Esophagus muscularis mucosa (tissue), 4 donors: ENCODE measurements around the gene CYP11A1. TPM values are rescaled to one million over a fixed set of nuclear protein-coding genes. Genes with fewer than 3 reads are reported as not detected.

Experiments
- DNase-seq: peaks from one replicate; pipeline ENCODE4 v3.0.0-alpha.2; 2017; ENCODE audit errors: extremely low spot score
- H3K27ac ChIP-seq, 4 donors: fragments of 200-600 bp; sonication (generic); replicated peaks in 1 of 4; 1 replicate in 3 of 4; 2 replicates in 1 of 4; pipeline ENCODE4 v1.5.1; 2016 to 2019; ENCODE audit warnings: mild to moderate bottlenecking in 1 of 4
- H3K27me3 ChIP-seq, 4 donors: fragments of 200-600 bp; sonication (generic); one replicate each; pipeline versions ENCODE4 v1.5.1 to v1.6.0; 2016 to 2019
- H3K36me3 ChIP-seq, 4 donors: fragments of 200-600 bp; sonication (generic); one replicate each; pipeline ENCODE4 v1.5.1; 2016 to 2019
- H3K4me1 ChIP-seq, 4 donors: fragments of 200-600 bp; sonication (generic); one replicate each; pipeline ENCODE4 v1.5.1; 2016 to 2019
- H3K4me3 ChIP-seq, 4 donors: fragments of 200-600 bp; sonication (generic); 1 replicate in 2 of 4; 2 replicates in 2 of 4; pipeline ENCODE4 v1.5.1; 2016 to 2019; ENCODE audit warnings: mild to moderate bottlenecking in 4 of 4, moderate library complexity in 1 of 4
- H3K9me3 ChIP-seq, 4 donors: fragments of 200-600 bp; sonication (generic); 1 replicate in 3 of 4; 2 replicates in 1 of 4; pipeline ENCODE4 v1.5.1; 2016 to 2019
- EP300 ChIP-seq: sonication (generic); formaldehyde crosslinking; IDR thresholded peaks from one replicate; pipeline ENCODE4 v1.6.1; 2017; ENCODE audit warnings: antibody characterized with exemption
- POLR2A ChIP-seq: fragments of 450-650 bp; IDR thresholded peaks from one replicate; pipeline ENCODE4 v1.6.1; 2017; ENCODE audit warnings: antibody characterized with exemption, moderate library complexity, mild to moderate bottlenecking, low read depth
- POLR2AphosphoS5 ChIP-seq, 2 donors: sonication (generic); formaldehyde crosslinking; IDR thresholded peaks; one replicate each; pipeline ENCODE4 v1.6.1; 2017; ENCODE audit warnings: antibody characterized with exemption in 2 of 2
- WGBS: methylation state at CpG from one replicate; pipeline ENCODE4 v1.1.5; 2018; 5-methylcytosine and 5-hydroxymethylcytosine counted together
- intact Hi-C: fragments of 100-400 bp; cut with DNase I; formaldehyde crosslinking; loops from one replicate; pipeline ENCODE4 v1.15.1; 2023
- total RNA-seq, 4 donors: library from RNA; depleted of rRNA; stranded (reverse); fragments of >200 nt; gene quantifications; one replicate each; pipeline versions ENCODE4 v1.1.0 to v1.2.1, GENCODE V29; 2016
- TF ChIP-seq, protein P1 (sequence below), 3 experiments: fragments of 200-600 bp in 2 of 3; fragments of 450-650 bp in 1 of 3; sonication (generic) in 2 of 3; IDR thresholded peaks; one replicate each; pipeline ENCODE4 v1.5.1; 2017 to 2019; ENCODE audit warnings: antibody characterized with exemption in 3 of 3, mild to moderate bottlenecking in 2 of 3, moderate library complexity in 1 of 3

CYP11A1 gene
- total RNA-seq, 4 donors from 2014 or later: 1.7 to 2.5 (median 1.8) TPM

DNA sequence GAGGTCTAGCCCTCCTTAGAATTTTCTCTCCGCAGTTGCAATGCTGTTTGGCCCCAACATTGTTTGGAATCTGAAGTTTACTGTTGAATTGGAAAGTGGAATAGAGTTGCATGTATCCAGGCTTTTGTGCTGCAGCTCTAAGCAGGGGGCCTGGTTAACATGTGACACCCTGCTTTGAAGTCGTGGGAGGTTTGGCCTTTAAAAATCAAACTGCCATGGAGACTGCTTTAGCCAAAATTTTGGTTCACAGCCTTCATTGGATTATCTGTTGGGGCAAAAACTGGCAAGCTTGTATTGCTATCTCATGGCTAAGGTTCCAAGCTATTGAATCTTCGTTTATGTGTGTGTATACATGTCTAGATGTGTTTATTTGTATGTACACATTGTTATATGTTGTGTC, 15.8 kb downstream of the CYP11A1 start:
- Histone ChIP-seq H3K4me1 (no peaks in the 10 kb centered on the region), H3K27me3 (peaks cover 0 to 24% (median 0%) of the 10 kb centered on the region in 4 donors), H3K27ac (no peak overlapping the region), H3K9me3 (no peaks in the 10 kb centered on the region), H3K36me3 (no peaks in the 10 kb centered on the region), H3K4me3 (no peak overlapping the region)
- TF ChIP-seq, protein P1, sequence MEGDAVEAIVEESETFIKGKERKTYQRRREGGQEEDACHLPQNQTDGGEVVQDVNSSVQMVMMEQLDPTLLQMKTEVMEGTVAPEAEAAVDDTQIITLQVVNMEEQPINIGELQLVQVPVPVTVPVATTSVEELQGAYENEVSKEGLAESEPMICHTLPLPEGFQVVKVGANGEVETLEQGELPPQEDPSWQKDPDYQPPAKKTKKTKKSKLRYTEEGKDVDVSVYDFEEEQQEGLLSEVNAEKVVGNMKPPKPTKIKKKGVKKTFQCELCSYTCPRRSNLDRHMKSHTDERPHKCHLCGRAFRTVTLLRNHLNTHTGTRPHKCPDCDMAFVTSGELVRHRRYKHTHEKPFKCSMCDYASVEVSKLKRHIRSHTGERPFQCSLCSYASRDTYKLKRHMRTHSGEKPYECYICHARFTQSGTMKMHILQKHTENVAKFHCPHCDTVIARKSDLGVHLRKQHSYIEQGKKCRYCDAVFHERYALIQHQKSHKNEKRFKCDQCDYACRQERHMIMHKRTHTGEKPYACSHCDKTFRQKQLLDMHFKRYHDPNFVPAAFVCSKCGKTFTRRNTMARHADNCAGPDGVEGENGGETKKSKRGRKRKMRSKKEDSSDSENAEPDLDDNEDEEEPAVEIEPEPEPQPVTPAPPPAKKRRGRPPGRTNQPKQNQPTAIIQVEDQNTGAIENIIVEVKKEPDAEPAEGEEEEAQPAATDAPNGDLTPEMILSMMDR (IDR thresholded peaks at IDR 0.05): no peak
- TF ChIP-seq EP300: no peak
- TF ChIP-seq POLR2A: no peak
- TF ChIP-seq POLR2AphosphoS5 (IDR thresholded peaks at IDR 0.05): no peak
- intact Hi-C loops: no loop called here
- WGBS: 41% methylated on average over 3 of the region's 3 CpGs
- DNase-seq: no peak

DNA sequence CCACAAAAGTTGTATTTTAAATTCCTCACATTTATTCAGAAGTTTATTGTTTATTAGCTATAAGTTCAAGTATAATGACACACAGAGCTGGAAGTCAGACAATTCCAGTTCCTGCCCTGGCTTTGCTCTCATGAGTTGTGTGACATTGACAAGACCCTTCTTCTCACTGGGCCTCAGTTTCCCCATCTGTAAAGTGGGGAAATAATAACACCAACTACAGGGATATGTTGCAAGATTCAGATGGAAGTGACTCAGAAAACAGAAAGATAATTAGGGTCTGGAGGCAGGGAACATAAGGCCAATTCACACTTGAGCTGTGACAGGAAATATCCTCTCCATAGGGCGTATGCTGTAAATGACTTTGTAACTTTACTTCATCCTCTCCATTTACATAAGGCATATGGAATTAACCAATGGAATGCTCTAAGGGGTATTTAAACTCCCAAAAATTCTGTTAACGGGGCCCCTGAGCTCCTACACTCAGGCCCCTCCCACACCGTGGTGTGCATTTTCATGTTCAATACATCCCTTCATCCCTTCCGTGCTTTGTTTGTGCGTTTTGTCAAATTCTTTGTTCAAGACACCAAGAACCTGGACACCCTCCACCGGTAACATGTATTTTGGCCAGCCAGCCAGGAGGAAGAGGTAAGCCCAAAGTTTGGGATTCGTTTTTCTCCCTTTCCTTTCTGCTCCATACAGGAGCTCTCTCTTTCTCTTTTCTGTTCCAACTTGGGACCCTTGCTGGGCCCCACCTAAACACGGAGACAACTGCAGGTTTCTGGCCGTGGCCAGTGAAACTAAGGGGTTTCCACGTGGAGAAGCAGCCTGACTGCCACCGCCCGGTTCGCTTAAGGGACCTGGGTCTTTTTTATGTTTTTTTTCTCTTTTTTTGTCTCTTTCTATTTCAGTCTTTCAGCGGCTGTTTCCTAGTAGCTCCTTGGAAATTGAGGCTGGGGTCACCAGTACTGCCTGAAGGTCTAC, 16.9 kb downstream of the CYP11A1 start:
- 68% methylated on average over 14 of the region's 14 CpGs for WGBS
- Histone ChIP-seq H3K4me1 (no peaks in the 10 kb centered on the region), H3K36me3 (no peaks in the 10 kb centered on the region), H3K9me3 (no peaks in the 10 kb centered on the region), H3K4me3 (no peak overlapping the region), H3K27ac (no peak overlapping the region), H3K27me3 (peaks cover 0 to 18% (median 0%) of the 10 kb centered on the region in 4 donors)
- DNase-seq: no peak
- intact Hi-C loops: no loop called here
- no peak for TF ChIP-seq POLR2AphosphoS5 (IDR thresholded peaks at IDR 0.05)
- TF ChIP-seq EP300: no peak
- no peak for TF ChIP-seq POLR2A
- TF ChIP-seq, protein P1 (IDR thresholded peaks at IDR 0.05): no peak

DNA sequence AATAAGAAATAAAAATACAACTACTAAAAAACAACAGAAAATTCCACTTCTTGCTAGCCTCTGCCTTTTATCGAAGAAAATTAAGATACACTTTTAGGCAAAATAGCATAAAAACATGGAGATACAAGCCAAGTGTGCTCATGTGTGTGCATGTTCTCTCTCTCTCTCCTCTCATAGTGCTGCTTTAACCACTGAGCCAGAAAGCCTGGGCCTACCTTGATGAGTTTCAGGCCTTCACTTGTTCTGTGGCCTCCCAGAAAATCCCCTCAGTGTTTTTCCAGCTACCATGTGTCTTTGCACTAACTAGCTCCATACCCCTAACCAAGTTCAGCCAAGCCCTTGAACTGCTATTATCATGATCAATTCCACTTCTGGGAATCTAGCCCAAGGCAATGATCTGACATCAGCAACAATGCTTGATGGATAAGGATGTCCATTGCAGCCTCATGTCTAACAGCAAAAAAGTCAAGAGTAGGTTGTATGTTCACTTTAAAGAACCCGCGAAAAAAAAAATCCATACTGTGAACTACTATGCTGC, 18.1 kb downstream of the CYP11A1 start:
- no peaks in the 10 kb centered on the region for H3K36me3 ChIP-seq
- peaks cover 0 to 24% (median 0%) of the 10 kb centered on the region in 4 donors for H3K27me3 ChIP-seq
- H3K4me1 ChIP-seq: no peaks in the 10 kb centered on the region
- 94% methylated on average over 3 of the region's 3 CpGs for WGBS
- no peak overlapping the region for H3K4me3 ChIP-seq
- no peak for DNase-seq
- no peaks in the 10 kb centered on the region for H3K9me3 ChIP-seq
- TF ChIP-seq, protein P1 (IDR thresholded peaks at IDR 0.05): no peak
- TF ChIP-seq EP300: no peak
- TF ChIP-seq POLR2A: no peak
- no peak for TF ChIP-seq POLR2AphosphoS5 (IDR thresholded peaks at IDR 0.05)
- H3K27ac ChIP-seq: no peak overlapping the region
- intact Hi-C loops: no loop called here

DNA sequence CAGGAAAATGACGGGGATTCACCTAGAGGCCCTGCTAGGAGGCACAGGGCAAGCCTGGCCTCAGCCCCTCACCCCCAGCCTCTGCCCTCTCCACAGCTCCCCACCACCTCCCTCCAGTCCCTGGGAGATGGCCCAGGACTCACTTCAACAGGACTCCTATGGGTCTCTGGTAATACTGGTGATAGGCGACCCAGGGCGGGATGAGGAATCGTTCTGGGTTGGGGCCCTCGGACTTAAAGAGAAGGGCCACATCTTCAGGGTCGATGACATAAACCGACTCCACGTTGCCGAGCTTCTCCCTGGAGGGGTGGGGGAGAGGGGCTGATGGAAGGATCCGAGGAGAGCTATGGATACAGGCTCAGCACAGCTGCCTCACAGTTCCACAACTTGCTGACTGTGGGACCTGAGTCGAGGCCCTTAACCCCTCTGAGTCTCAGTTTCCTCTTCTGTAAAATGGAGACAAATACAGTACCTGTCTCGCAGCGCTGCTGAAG, 19.6 kb downstream of the CYP11A1 start:
- H3K4me1 ChIP-seq: no peaks in the 10 kb centered on the region
- no peak overlapping the region for H3K4me3 ChIP-seq
- H3K9me3 ChIP-seq: no peaks in the 10 kb centered on the region
- H3K27ac ChIP-seq: no peak overlapping the region
- no peak for TF ChIP-seq POLR2AphosphoS5 (IDR thresholded peaks at IDR 0.05)
- TF ChIP-seq, protein P1 (IDR thresholded peaks at IDR 0.05): no peak
- TF ChIP-seq POLR2A: no peak
- peaks cover 0 to 20% (median 0%) of the 10 kb centered on the region in 4 donors for H3K27me3 ChIP-seq
- H3K36me3 ChIP-seq: no peaks in the 10 kb centered on the region
- intact Hi-C loops: no loop called here
- WGBS: 83% methylated on average over 10 of the region's 13 CpGs
- DNase-seq: no peak
